ENCODE data around the gene STAC3.

The STAC3 gene

DNA sequence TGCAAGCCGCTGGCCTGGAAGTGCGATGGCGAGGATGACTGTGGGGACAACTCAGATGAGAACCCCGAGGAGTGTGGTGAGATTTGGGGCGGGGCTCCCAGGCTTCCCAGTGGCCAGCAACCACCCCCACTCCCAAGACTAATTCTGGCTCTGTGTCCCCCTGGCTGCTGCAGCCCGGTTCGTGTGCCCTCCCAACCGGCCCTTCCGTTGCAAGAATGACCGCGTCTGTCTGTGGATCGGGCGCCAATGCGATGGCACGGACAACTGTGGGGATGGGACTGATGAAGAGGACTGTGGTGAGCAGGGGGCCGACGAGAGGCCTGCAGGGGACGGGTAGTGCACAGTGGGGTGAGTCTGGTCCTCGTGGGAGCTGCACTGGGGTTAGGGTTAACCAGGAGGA lies 46.5 kb downstream of the STAC3 start:
- TF ChIP-seq, protein P1, sequence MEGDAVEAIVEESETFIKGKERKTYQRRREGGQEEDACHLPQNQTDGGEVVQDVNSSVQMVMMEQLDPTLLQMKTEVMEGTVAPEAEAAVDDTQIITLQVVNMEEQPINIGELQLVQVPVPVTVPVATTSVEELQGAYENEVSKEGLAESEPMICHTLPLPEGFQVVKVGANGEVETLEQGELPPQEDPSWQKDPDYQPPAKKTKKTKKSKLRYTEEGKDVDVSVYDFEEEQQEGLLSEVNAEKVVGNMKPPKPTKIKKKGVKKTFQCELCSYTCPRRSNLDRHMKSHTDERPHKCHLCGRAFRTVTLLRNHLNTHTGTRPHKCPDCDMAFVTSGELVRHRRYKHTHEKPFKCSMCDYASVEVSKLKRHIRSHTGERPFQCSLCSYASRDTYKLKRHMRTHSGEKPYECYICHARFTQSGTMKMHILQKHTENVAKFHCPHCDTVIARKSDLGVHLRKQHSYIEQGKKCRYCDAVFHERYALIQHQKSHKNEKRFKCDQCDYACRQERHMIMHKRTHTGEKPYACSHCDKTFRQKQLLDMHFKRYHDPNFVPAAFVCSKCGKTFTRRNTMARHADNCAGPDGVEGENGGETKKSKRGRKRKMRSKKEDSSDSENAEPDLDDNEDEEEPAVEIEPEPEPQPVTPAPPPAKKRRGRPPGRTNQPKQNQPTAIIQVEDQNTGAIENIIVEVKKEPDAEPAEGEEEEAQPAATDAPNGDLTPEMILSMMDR (IDR thresholded peaks at IDR 0.05): no peak
- peak overlapping the region; percentile 71 for H3K27ac Mint-ChIP-seq
- peaks cover 37% of the 10 kb centered on the region for H3K36me3 Mint-ChIP-seq (ENCODE audit: low read depth)
- no peaks in the 10 kb centered on the region for H3K27me3 Mint-ChIP-seq (ENCODE audit: low read depth, poor library complexity)
- DNase-seq: no peak
- no peaks in the 10 kb centered on the region for H3K9me3 Mint-ChIP-seq
- peaks cover 5% of the 10 kb centered on the region for H3K4me1 Mint-ChIP-seq
- no peak overlapping the region for H3K4me3 Mint-ChIP-seq

DNA sequence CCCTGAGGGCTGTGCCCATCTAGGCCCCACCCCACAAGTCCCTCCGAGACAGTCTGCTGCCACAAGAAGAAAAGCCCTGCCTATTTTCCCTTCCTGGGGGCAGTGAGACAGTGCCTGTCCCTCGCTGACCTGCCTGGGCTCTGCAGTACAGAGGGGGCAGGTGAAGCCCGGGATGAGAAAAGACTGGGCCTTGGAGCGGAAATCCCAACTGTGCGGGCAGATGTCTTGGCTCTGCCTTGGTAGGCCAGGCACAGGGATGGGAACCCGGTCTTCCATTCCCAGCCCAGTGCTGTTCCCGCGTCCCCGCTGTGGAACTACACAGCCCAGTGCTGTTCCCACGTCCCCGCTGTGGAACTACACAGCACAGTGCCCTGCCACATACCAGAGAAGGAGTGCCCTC lies 47.2 kb downstream of the STAC3 start:
- TF ChIP-seq, protein P1 (IDR thresholded peaks at IDR 0.05): no peak
- Mint-ChIP-seq H3K9me3 (no peaks in the 10 kb centered on the region), H3K36me3 (ENCODE audit: low read depth) (peaks cover 33% of the 10 kb centered on the region), H3K27ac (no peak overlapping the region), H3K4me3 (no peak overlapping the region), H3K4me1 (peaks cover 5% of the 10 kb centered on the region), H3K27me3 (ENCODE audit: low read depth, poor library complexity) (no peaks in the 10 kb centered on the region)
- DNase-seq: no peak

DNA sequence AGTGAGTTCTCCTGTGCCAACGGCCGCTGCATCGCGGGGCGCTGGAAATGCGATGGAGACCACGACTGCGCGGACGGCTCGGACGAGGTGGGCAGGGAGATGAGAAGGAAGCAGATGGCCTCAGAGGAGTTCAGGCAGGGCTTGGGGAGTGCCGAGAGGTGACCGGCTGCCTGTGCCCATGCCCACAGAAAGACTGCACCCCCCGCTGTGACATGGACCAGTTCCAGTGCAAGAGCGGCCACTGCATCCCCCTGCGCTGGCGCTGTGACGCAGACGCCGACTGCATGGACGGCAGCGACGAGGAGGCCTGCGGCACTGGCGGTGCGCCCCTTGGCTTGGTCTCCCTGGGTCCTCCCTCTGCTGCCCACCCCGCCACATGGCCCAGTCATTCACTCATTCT lies 47.8 kb downstream of the STAC3 start:
- Mint-ChIP-seq H3K9me3 (no peaks in the 10 kb centered on the region), H3K27ac (no peak overlapping the region), H3K4me3 (no peak overlapping the region), H3K27me3 (ENCODE audit: low read depth, poor library complexity) (no peaks in the 10 kb centered on the region), H3K4me1 (peaks cover 5% of the 10 kb centered on the region), H3K36me3 (ENCODE audit: low read depth) (peaks cover 37% of the 10 kb centered on the region)
- no peak for DNase-seq
- TF ChIP-seq, protein P1 (IDR thresholded peaks at IDR 0.05): no peak

DNA sequence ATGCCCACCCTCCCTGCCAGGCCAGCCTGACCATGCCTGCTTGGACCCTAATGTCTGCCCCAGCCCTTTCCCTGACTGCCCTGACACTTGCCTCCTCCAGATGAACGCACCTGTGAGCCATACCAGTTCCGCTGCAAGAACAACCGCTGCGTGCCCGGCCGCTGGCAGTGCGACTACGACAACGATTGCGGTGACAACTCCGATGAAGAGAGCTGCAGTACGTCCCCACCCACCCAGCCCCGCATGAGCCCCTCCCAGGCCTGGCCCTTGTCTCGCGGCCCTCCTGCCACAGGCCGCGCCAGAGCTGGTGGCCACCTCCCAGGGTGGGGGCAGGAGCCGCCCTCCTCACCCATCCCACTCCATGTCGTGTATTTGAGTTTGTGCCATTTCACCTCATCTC lies 48.7 kb downstream of the STAC3 start:
- Mint-ChIP-seq H3K9me3 (no peaks in the 10 kb centered on the region), H3K4me3 (no peak overlapping the region), H3K27me3 (ENCODE audit: low read depth, poor library complexity) (no peaks in the 10 kb centered on the region), H3K4me1 (peaks cover under 1% of the 10 kb centered on the region), H3K36me3 (ENCODE audit: low read depth) (peaks cover 40% of the 10 kb centered on the region), H3K27ac (no peak overlapping the region)
- DNase-seq: no peak
- TF ChIP-seq, protein P1 (IDR thresholded peaks at IDR 0.05): no peak

DNA sequence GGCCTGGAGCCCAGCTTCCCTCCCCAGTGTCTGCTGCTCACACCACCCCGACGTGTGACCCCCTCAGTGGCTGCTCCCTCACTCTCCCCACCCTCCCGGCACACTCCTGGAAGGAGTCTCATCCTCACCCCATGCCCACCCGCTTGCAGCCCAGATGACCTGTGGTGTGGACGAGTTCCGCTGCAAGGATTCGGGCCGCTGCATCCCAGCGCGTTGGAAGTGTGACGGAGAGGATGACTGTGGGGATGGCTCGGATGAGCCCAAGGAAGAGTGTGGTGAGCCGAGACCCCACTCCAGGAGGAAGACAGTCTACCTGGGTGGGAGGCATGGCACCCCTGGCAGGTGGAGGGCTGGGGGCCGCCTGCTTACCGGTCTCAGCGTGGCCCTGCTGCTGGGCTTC lies 49.4 kb downstream of the STAC3 start:
- no peak for DNase-seq
- Mint-ChIP-seq H3K4me1 (no peaks in the 10 kb centered on the region), H3K36me3 (ENCODE audit: low read depth) (peaks cover 44% of the 10 kb centered on the region), H3K27ac (peak overlapping the region; percentile 78), H3K4me3 (no peak overlapping the region), H3K9me3 (no peaks in the 10 kb centered on the region), H3K27me3 (ENCODE audit: low read depth, poor library complexity) (no peaks in the 10 kb centered on the region)
- TF ChIP-seq, protein P1 (IDR thresholded peaks at IDR 0.05): no peak

DNA sequence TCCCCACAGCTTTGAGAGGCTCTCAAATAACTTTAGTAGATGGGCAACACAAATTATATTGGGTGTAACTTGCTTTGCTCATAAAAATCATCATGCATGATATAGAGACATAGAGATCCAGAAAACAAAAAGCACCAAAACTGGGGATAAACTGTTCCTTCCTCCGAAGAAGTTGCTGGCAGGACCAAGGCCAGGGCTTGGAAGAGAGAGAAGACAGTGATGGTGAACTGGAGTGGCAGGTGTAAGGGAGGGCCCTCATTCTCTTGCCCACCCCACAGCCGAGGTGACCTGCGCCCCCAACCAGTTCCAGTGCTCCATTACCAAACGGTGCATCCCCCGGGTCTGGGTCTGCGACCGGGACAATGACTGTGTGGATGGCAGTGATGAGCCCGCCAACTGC lies 49.8 kb downstream of the STAC3 start:
- Mint-ChIP-seq H3K27me3 (ENCODE audit: low read depth, poor library complexity) (no peaks in the 10 kb centered on the region), H3K4me3 (no peak overlapping the region), H3K36me3 (ENCODE audit: low read depth) (peaks cover 48% of the 10 kb centered on the region), H3K9me3 (no peaks in the 10 kb centered on the region), H3K27ac (no peak overlapping the region), H3K4me1 (no peaks in the 10 kb centered on the region)
- TF ChIP-seq, protein P1 (IDR thresholded peaks at IDR 0.05): no peak
- no peak for DNase-seq

Measured in nephron progenitor cell (in vitro differentiated cells).